Caco-2 (cell line): ENCODE results near the gene CFHR3. TPM values are rescaled to one million over a fixed set of nuclear protein-coding genes. Genes with fewer than 3 reads are reported as not detected.
"Not testable (repeated sequence)": the region's sequence is repeated elsewhere in the genome, so short reads cannot be mapped to it uniquely, and the experiment has no call there.

Experiments used
- BruUV-seq: library from RNA; stranded (reverse); fragments of 400-500 nt; replicated peaks from 2 replicates; lab custom pipeline; 2021; lab: Mats Ljungman, UMichigan
- CTCF ChIA-PET: fragments of 300-600 bp; sonication (Branson Sonifier 250); formaldehyde crosslinking; loops from one replicate; lab custom pipeline; 2022; ENCODE audit warnings: antibody characterized with exemption; lab: Charles Lee
- POLR2A ChIA-PET: fragments of 300-600 bp; sonication (Branson Sonifier 250); formaldehyde crosslinking; loops from one replicate; lab custom pipeline; 2022; ENCODE audit warnings: antibody characterized with exemption; lab: Charles Lee
- DNase-seq, 2 experiments: peaks; one replicate each; pipeline versions ENCODE4 v3.0.0 to v3.0.0-alpha.2; 2020 to 2022
- H3K27me3 ChIP-seq: replicated peaks from 2 replicates; pipeline ENCODE4 v1.6.0; 2011; ENCODE audit warnings: low read length; ENCODE audit not compliant: control insufficient read depth, insufficient read depth
- H3K36me3 ChIP-seq: 2 replicates; pipeline ENCODE4 v1.5.1; 2011; ENCODE audit warnings: low read length; ENCODE audit not compliant: control insufficient read depth, insufficient read depth
- H3K4me1 ChIP-seq: fragments of 250-450 bp; sonication (Bioruptor Pico); 2 replicates; pipeline ENCODE4 v1.5.1; 2020; ENCODE audit warnings: mild to moderate bottlenecking
- H3K4me3 ChIP-seq: 2 replicates; pipeline ENCODE4 v1.5.1; 2011; ENCODE audit warnings: low read depth, mild to moderate bottlenecking, control low read depth, low read length
- H3K9me3 ChIP-seq: fragments of 250-450 bp; sonication (Bioruptor Pico); 2 replicates; pipeline ENCODE4 v1.5.1; 2020; ENCODE audit warnings: mild to moderate bottlenecking, moderate library complexity
- H3K27ac Mint-ChIP-seq: one replicate; pipeline ENCODE4 v1.8.0; 2022; ENCODE audit warnings: mixed read lengths; ENCODE audit not compliant: unreplicated experiment
- H3K27me3 Mint-ChIP-seq: one replicate; pipeline ENCODE4 v1.8.0; 2022; ENCODE audit warnings: mixed read lengths; ENCODE audit not compliant: insufficient read depth, unreplicated experiment
- H3K36me3 Mint-ChIP-seq: one replicate; pipeline ENCODE4 v1.8.0; 2022; ENCODE audit warnings: mild to moderate bottlenecking, mixed read lengths; ENCODE audit not compliant: insufficient read depth, unreplicated experiment
- H3K4me1 Mint-ChIP-seq: one replicate; pipeline ENCODE4 v1.8.0; 2022; ENCODE audit warnings: low read depth, mixed read lengths; ENCODE audit not compliant: unreplicated experiment
- H3K4me3 Mint-ChIP-seq: one replicate; pipeline ENCODE4 v1.8.0; 2022; ENCODE audit warnings: mild to moderate bottlenecking, moderate library complexity, mixed read lengths; ENCODE audit not compliant: unreplicated experiment
- H3K9me3 Mint-ChIP-seq: one replicate; pipeline ENCODE4 v1.8.0; 2022; ENCODE audit warnings: mixed read lengths; ENCODE audit not compliant: unreplicated experiment
- CTCF ChIP-seq, 2 experiments: fragments of 200-600 bp in 1 of 2; IDR thresholded peaks; 1 replicate in 1 of 2; 2 replicates in 1 of 2; pipeline versions ENCODE4 v1.5.1 to v1.8.0; 2011 to 2022; ENCODE audit warnings: antibody characterized with exemption in 1 of 2, control low read depth in 1 of 2, inconsistent platforms in 1 of 2, low read depth in 1 of 2, low read length in 1 of 2, mild to moderate bottlenecking in 1 of 2, moderate library complexity in 1 of 2; ENCODE audit not compliant: insufficient read depth in 1 of 2, severe bottlenecking in 1 of 2, unreplicated experiment in 1 of 2
- intact Hi-C: fragments of 100-400 bp; cut with micrococcal nuclease; formaldehyde crosslinking; loops from one replicate; pipeline ENCODE4 v1.10.0; 2022; ENCODE audit not compliant: unreplicated experiment
- total RNA-seq: library from RNA; stranded (reverse); gene quantifications from 2 replicates; pipeline ENCODE4 v1.2.3, GENCODE V29; 2022

CFHR3 gene
- total RNA-seq, 1 experiment from 2014 or later: not detected

DNA sequence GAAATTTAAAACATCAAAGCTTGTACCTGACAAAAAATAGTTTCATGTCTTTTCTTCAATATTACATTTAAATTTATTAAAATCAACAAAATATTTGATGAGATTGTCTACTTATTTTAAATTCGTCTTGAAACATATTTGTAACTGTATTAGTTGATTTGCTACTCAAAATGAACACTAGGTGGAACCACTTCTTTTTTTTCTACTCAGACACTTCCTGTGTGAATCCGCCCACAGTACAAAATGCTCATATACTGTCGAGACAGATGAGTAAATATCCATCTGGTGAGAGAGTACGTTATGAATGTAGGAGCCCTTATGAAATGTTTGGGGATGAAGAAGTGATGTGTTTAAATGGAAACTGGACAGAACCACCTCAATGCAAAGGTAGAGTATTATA lies 53.2 kb downstream of the CFHR3 start:
- H3K27ac Mint-ChIP-seq, POLR2A ChIA-PET, H3K4me3 Mint-ChIP-seq, H3K4me3 ChIP-seq, H3K27me3 ChIP-seq, H3K4me1 ChIP-seq, H3K27me3 Mint-ChIP-seq, H3K4me1 Mint-ChIP-seq, H3K9me3 Mint-ChIP-seq, H3K9me3 ChIP-seq, H3K36me3 Mint-ChIP-seq, BruUV-seq, CTCF ChIA-PET, H3K36me3 ChIP-seq: not testable (repeated sequence)
- DNase-seq: peak in 1 of 2 experiments; percentile 19
- intact Hi-C loops: loop anchor here (2.0 kb wide), 1 partner anchor 239 kb away; the partner anchor contains the start of gene F13B
- peak in 1 of 2 experiments; percentile 19 for TF ChIP-seq CTCF (IDR thresholded peaks at IDR 0.05; ENCODE audit: insufficient read depth in 1 of 2, low read depth in 1 of 2, low read length in 1 of 2, severe bottlenecking in 1 of 2, unreplicated experiment in 1 of 2)

Other genes with a start within 250 kb of the CFHR3 start
- gene KCNT2, start 166.4 kb upstream of the CFHR3 start, total RNA-seq: not detected in 2 replicates
- not detected in 2 replicates for gene CFH, start 122.8 kb upstream of the CFHR3 start, total RNA-seq
- gene CFHR1, start 44.9 kb downstream of the CFHR3 start, total RNA-seq: not detected in 2 replicates
- not detected in 2 replicates for gene CFHR4, start 113.2 kb downstream of the CFHR3 start, total RNA-seq
- gene CFHR2, start 168.9 kb downstream of the CFHR3 start, total RNA-seq: not detected in 2 replicates
- not detected in 2 replicates for gene CFHR5, start 202.7 kb downstream of the CFHR3 start, total RNA-seq